ENCODE results near the gene LRRD1. TPM values are rescaled to one million over a fixed set of nuclear protein-coding genes. Genes with fewer than 3 reads are reported as not detected.
"Not testable (repeated sequence)": the region's sequence is repeated elsewhere in the genome, so short reads cannot be mapped to it uniquely, and the experiment has no call there.

Gene LRRD1
- total and polyA plus RNA-seq, 10 of the 15 experiments (the other 5 are each of a cell fraction or from before 2014, with no cell fraction given), result 0.04 to 0.06 TPM; not detected in 8

DNA sequence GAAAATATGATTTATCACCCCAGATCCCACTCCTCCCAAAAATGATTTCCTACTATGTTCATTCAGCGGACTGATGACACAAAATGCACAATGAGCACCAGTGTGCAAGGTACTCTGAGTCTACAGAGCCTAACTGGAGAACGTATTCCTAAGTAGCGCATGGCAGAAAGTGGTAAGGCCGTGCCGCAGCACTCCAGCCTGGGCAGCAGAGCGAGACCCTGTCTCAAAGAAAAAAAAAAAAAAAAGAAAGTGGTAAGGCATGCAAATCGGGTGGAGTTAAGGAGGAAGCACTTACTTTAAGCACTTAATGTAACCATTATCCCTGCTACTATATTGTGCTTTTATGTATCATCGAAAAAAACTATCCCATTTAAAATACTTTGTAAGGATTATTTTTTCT lies 70.1 kb downstream of the LRRD1 start:
- Histone ChIP-seq H3K4me3 (no peak overlapping the region), H4K20me1 (ENCODE audit: control insufficient read depth, insufficient read depth) (no peaks in the 10 kb centered on the region), H3K4me2 (ENCODE audit: control insufficient read depth, insufficient read depth) (no peak overlapping the region), H2AFZ (ENCODE audit: control insufficient read depth, low read depth, low read length) (no peak overlapping the region), H3K27me3 (replicated peaks in 1 of 2; ENCODE audit: control insufficient read depth in 2 of 2, insufficient read depth in 2 of 2, low read length in 1 of 2) (no peaks in the 10 kb centered on the region), H3K9me3 (replicated peaks; ENCODE audit: control insufficient read depth, insufficient read depth, low read length) (no peaks in the 10 kb centered on the region), H3K9ac (ENCODE audit: control insufficient read depth, insufficient read depth, low read length) (no peak overlapping the region), H3K79me2 (ENCODE audit: control insufficient read depth, insufficient read depth, low read length) (no peaks in the 10 kb centered on the region), H3K4me1 (ENCODE audit: control insufficient read depth, insufficient read depth, low read length) (no peaks in the 10 kb centered on the region), H3K27ac (ENCODE audit: control insufficient read depth, insufficient read depth) (no peak overlapping the region), H3K36me3 (ENCODE audit: control insufficient read depth in 2 of 2, insufficient read depth in 2 of 2, low read length in 1 of 2) (peaks cover 0 to 18% of the 10 kb centered on the region in 2 experiments; a peak in 2 of 4 replicates)
- CTCF ChIA-PET, result interaction anchor here (0.6 to 1.8 kb wide), 3 partner anchors 11 to 392 kb away, joined by 3 to 5 read pairs (median 3); partner anchors contain the start of gene LRRD1
- BruUV-seq (replicated peaks), result no TSS peak
- no peak for FAIRE-seq
- no peak for DNase-seq (ENCODE audit: low read depth, low spot score)
- POLR2A ChIA-PET, result no interaction called here
- 34% methylated on average over 8 of the region's 8 CpGs for WGBS (ENCODE audit: insufficient coverage, insufficient replicate concordance, low lambda C conversion rate, missing lambda C conversion rate)
- TF ChIP-seq IRF4 (IDR thresholded peaks at IDR 0.05; ENCODE audit: low read depth, low read length), result no peak
- no peak for TF ChIP-seq TAF1 (IDR thresholded peaks at IDR 0.05; ENCODE audit: borderline replicate concordance, low read depth, low read length)
- no peak for TF ChIP-seq TCF7 (IDR thresholded peaks at IDR 0.05; ENCODE audit: borderline replicate concordance)
- TF ChIP-seq NFXL1 (IDR thresholded peaks at IDR 0.05; ENCODE audit: borderline replicate concordance), result no peak
- no peak for TF ChIP-seq SMAD1 (IDR thresholded peaks at IDR 0.05; ENCODE audit: low read depth, partially characterized antibody)
- no peak for TF ChIP-seq ASH2L (IDR thresholded peaks at IDR 0.05; ENCODE audit: borderline replicate concordance, low read depth)
- ATAC-seq, result no peak; the same call in 2 of the 3 replicates
- RAD21 ChIA-PET (ENCODE audit: unreplicated experiment), result no interaction called here
- intact Hi-C loops (cut with micrococcal nuclease; ENCODE audit: unreplicated experiment), result no loop called here
- SMC1A ChIA-PET (ENCODE audit: uncharacterized antibody, unreplicated experiment), result interaction anchor here (0.6 to 1.1 kb wide), 2 partner anchors 13 to 32 kb away, joined by 3 read pairs; no protein-coding TSS in a partner anchor
- in situ Hi-C loops (cut with MboI), result no loop called here

DNA sequence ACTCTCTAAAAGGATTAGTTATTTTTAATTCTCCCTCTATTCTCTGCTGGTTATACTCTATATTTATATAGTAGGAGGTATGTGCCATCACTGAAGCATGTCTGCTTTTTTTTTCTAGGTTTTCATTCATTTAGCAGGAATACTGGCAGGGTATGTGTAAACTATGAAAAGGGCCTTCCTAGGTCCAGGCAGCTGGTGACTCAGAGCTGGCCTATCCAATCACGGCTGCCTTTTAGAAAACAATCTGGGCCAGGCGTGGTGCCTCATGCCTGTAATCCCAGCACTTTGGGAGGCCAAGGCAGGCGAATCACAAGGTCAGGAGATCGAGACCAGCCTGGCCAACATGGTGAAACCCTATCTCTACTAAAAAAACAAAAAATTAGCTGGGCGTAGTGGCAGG lies 76.1 kb downstream of the LRRD1 start:
- CTCF ChIA-PET; BruUV-seq (replicated peaks); H3K4me2 ChIP-seq (ENCODE audit: control insufficient read depth, insufficient read depth); intact Hi-C loops (cut with micrococcal nuclease; ENCODE audit: unreplicated experiment); H3K4me1 ChIP-seq (ENCODE audit: control insufficient read depth, insufficient read depth, low read length); FAIRE-seq; H3K79me2 ChIP-seq (ENCODE audit: control insufficient read depth, insufficient read depth, low read length); ATAC-seq; H3K27me3 ChIP-seq (replicated peaks in 1 of 2; ENCODE audit: control insufficient read depth in 2 of 2, insufficient read depth in 2 of 2, low read length in 1 of 2); H3K27ac ChIP-seq (ENCODE audit: control insufficient read depth, insufficient read depth); SMC1A ChIA-PET (ENCODE audit: uncharacterized antibody, unreplicated experiment); H4K20me1 ChIP-seq (ENCODE audit: control insufficient read depth, insufficient read depth); DNase-seq (ENCODE audit: low read depth, low spot score); in situ Hi-C loops (cut with MboI); RAD21 ChIA-PET (ENCODE audit: unreplicated experiment); H3K9me3 ChIP-seq (replicated peaks; ENCODE audit: control insufficient read depth, insufficient read depth, low read length); H3K4me3 ChIP-seq; H2AFZ ChIP-seq (ENCODE audit: control insufficient read depth, low read depth, low read length); H3K9ac ChIP-seq (ENCODE audit: control insufficient read depth, insufficient read depth, low read length): not testable (repeated sequence)
- 100% methylated on average over 5 of the region's 5 CpGs for WGBS (ENCODE audit: insufficient coverage, insufficient replicate concordance, low lambda C conversion rate, missing lambda C conversion rate)
- POLR2A ChIA-PET, result interaction anchor here (1.2 kb wide), 1 partner anchor 211 kb away, joined by 3 read pairs; no protein-coding TSS in a partner anchor
- peaks cover 0 to 25% of the 10 kb centered on the region in 2 experiments; a peak in 3 of 4 replicates for H3K36me3 ChIP-seq (ENCODE audit: control insufficient read depth in 2 of 2, insufficient read depth in 2 of 2, low read length in 1 of 2)

Measured in GM12878 (cell line).